SK-N-SH (cell line): Measurements from ENCODE around the gene SMARCA2. TPM values are rescaled to one million over a fixed set of nuclear protein-coding genes. Genes with fewer than 3 reads are reported as not detected.

ENCODE experiments used
- CTCF ChIA-PET: fragments of 300-600, 350-600 bp; formaldehyde crosslinking; extraction: SDS; loops from one replicate; lab custom pipeline; 2021; lab: Yijun Ruan, JAX
- POLR2A ChIA-PET: fragments of 350-600 bp; sonication (Branson Sonifier 250); formaldehyde crosslinking; extraction: SDS; loops from one replicate; lab custom pipeline; 2020; ENCODE audit warnings: antibody characterized with exemption, inconsistent platforms; lab: Yijun Ruan, JAX
- DNase-seq: peaks from one replicate; pipeline ENCODE4 v3.0.0; 2012
- H2AFZ ChIP-seq: fragments of 200-600 bp; sonication (generic); 2 replicates; pipeline ENCODE4 v1.8.1; 2016; ENCODE audit warnings: antibody characterized with exemption, mild to moderate bottlenecking, low read depth
- H3F3A ChIP-seq: fragments of 200-600 bp; sonication (generic); replicated peaks from 2 replicates; pipeline ENCODE3; 2016; ENCODE audit warnings: antibody characterized with exemption, mild to moderate bottlenecking; ENCODE audit not compliant: insufficient read depth
- H3K27ac ChIP-seq, 2 experiments: fragments of 200-500 bp in 1 of 2; fragments of 200-600 bp in 1 of 2; sonication (Bioruptor generic) in 1 of 2; sonication (generic), shearing (Covaris generic) in 1 of 2; 2 replicates each; pipeline versions ENCODE4 v1.5.1 to v1.6.1; 2014 to 2016; ENCODE audit warnings: low read depth in 2 of 2, inconsistent platforms in 1 of 2, low read length in 1 of 2, mild to moderate bottlenecking in 1 of 2, mixed read lengths in 1 of 2
- H3K27me3 ChIP-seq: fragments of 200-600 bp; sonication (generic), shearing (Covaris generic); 2 replicates; pipeline ENCODE4 v1.6.1; 2016; ENCODE audit warnings: mixed run types; ENCODE audit not compliant: insufficient read depth
- H3K36me3 ChIP-seq, 2 experiments: fragments of 200-500 bp in 1 of 2; fragments of 200-600 bp in 1 of 2; sonication (Bioruptor generic) in 1 of 2; sonication (generic) in 1 of 2; replicated peaks in 1 of 2; 2 replicates each; pipeline versions ENCODE3 to v1.5.1; 2014 to 2016; ENCODE audit warnings: low read length in 1 of 2, mild to moderate bottlenecking in 1 of 2; ENCODE audit not compliant: insufficient read depth in 2 of 2, control insufficient read depth in 1 of 2
- H3K4me1 ChIP-seq, 2 experiments: fragments of 200-500 bp in 1 of 2; fragments of 200-600 bp in 1 of 2; sonication (Bioruptor generic) in 1 of 2; sonication (generic), shearing (Covaris generic) in 1 of 2; 2 replicates each; pipeline versions ENCODE4 v1.5.1 to v1.6.1; 2014 to 2016; ENCODE audit warnings: low read depth in 1 of 2, low read length in 1 of 2, mixed run types in 1 of 2; ENCODE audit not compliant: insufficient read depth in 2 of 2, control insufficient read depth in 1 of 2
- H3K4me2 ChIP-seq: fragments of 200-600 bp; sonication (generic), shearing (Covaris generic); 2 replicates; pipeline ENCODE4 v1.6.1; 2017; ENCODE audit warnings: mixed run types
- H3K4me3 ChIP-seq, 2 experiments: fragments of 200-500 bp in 1 of 2; fragments of 200-600 bp in 1 of 2; sonication (Bioruptor generic) in 1 of 2; sonication (generic), shearing (Covaris generic) in 1 of 2; 2 replicates each; pipeline versions ENCODE4 v1.5.1 to v1.8.1; 2014 to 2016; ENCODE audit warnings: low read depth in 2 of 2, inconsistent platforms in 1 of 2, low read length in 1 of 2, mild to moderate bottlenecking in 1 of 2, mixed read lengths in 1 of 2, moderate library complexity in 1 of 2
- H3K79me2 ChIP-seq: fragments of 200-600 bp; sonication (generic); 2 replicates; pipeline ENCODE4 v1.8.1; 2017; ENCODE audit warnings: mild to moderate bottlenecking; ENCODE audit not compliant: insufficient read depth
- H3K9ac ChIP-seq: fragments of 200-600 bp; sonication (generic); 2 replicates; pipeline ENCODE4 v1.6.1; 2017; ENCODE audit warnings: mixed run types
- H3K9me2 ChIP-seq: fragments of 200-600 bp; sonication (generic); 2 replicates; pipeline ENCODE4 v1.6.1; 2017; ENCODE audit warnings: mixed run types
- H3K9me3 ChIP-seq: fragments of 200-600 bp; sonication (generic); 2 replicates; pipeline ENCODE4 v1.6.1; 2017; ENCODE audit warnings: mixed run types, mild to moderate bottlenecking, moderate library complexity
- H4K20me1 ChIP-seq: fragments of 200-600 bp; sonication (generic); 2 replicates; pipeline ENCODE4 v1.6.1; 2017; ENCODE audit warnings: mild to moderate bottlenecking, mixed run types; ENCODE audit not compliant: insufficient read depth
- CHD2 ChIP-seq: fragments of 150-350 bp; IDR thresholded peaks from 2 replicates; pipeline ENCODE4 v1.6.1; 2018; ENCODE audit warnings: low read length; ENCODE audit not compliant: partially characterized antibody
- CTCF ChIP-seq: fragments of 200-600 bp; sonication (generic); IDR thresholded peaks from 2 replicates; pipeline ENCODE4 v1.6.1; 2017; ENCODE audit warnings: antibody characterized with exemption, mild to moderate bottlenecking, moderate library complexity
- EZH2phosphoT487 ChIP-seq: fragments of 200-600 bp; sonication (generic); IDR thresholded peaks from 2 replicates; pipeline ENCODE4 v1.6.1; 2017; ENCODE audit warnings: low read depth, mixed run types, mild to moderate bottlenecking, antibody characterized with exemption, moderate library complexity, borderline replicate concordance
- FOSL2 ChIP-seq: IDR thresholded peaks from 2 replicates; pipeline ENCODE4 v1.4.0; 2012; ENCODE audit warnings: low read depth, mild to moderate bottlenecking, moderate library complexity, borderline replicate concordance
- FOXM1 ChIP-seq: IDR thresholded peaks from 2 replicates; pipeline ENCODE4 v1.4.0; 2012; ENCODE audit warnings: low read depth, mild to moderate bottlenecking
- GATA2 ChIP-seq: sonication (generic); formaldehyde crosslinking; IDR thresholded peaks from 2 replicates; pipeline ENCODE4 v1.5.0; 2020; ENCODE audit warnings: mild to moderate bottlenecking, missing genetic modification reagents
- IRF3 ChIP-seq: fragments of 150-350 bp; IDR thresholded peaks from 2 replicates; pipeline ENCODE4 v1.6.1; 2016; ENCODE audit warnings: mild to moderate bottlenecking, low read depth, low read length
- JUND ChIP-seq: IDR thresholded peaks from 2 replicates; pipeline ENCODE4 v1.4.0; 2012
- MAX ChIP-seq: IDR thresholded peaks from 2 replicates; pipeline ENCODE4 v1.4.0; 2012; ENCODE audit warnings: low read depth
- MEF2A ChIP-seq: IDR thresholded peaks from 2 replicates; pipeline ENCODE4 v1.4.0; 2012; ENCODE audit warnings: low read depth, borderline replicate concordance
- MXI1 ChIP-seq: IDR thresholded peaks from 2 replicates; pipeline ENCODE4 v1.6.1; 2012; ENCODE audit warnings: mild to moderate bottlenecking, low read depth, low read length, improper control_type of control experiment
- NFIC ChIP-seq: IDR thresholded peaks from 2 replicates; pipeline ENCODE4 v1.4.0; 2012; ENCODE audit warnings: borderline replicate concordance
- POLR2AphosphoS5 ChIP-seq: IDR thresholded peaks from 2 replicates; pipeline ENCODE4 v1.6.1; 2012; ENCODE audit warnings: low read depth, low read length
- RAD21 ChIP-seq: IDR thresholded peaks from 2 replicates; pipeline ENCODE4 v1.6.1; 2012; ENCODE audit warnings: mild to moderate bottlenecking, low read length
- RFX5 ChIP-seq: IDR thresholded peaks from 2 replicates; pipeline ENCODE4 v1.6.1; 2012; ENCODE audit warnings: mild to moderate bottlenecking, improper control_type of control experiment, low read length
- TEAD4 ChIP-seq: IDR thresholded peaks from 2 replicates; pipeline ENCODE4 v1.4.0; 2012; ENCODE audit warnings: mild to moderate bottlenecking, borderline replicate concordance; ENCODE audit not compliant: insufficient read depth
- USF1 ChIP-seq: IDR thresholded peaks from 2 replicates; pipeline ENCODE4 v1.4.0; 2012; ENCODE audit warnings: low read depth, borderline replicate concordance
- WGBS: methylation state at CpG from one replicate; pipeline ENCODE4 v1.1.6; 2017; ENCODE audit warnings: low lambda C conversion rate; 5-methylcytosine and 5-hydroxymethylcytosine counted together
- polyA plus RNA-seq, 3 experiments: library from polyadenylated mRNA; depleted of rRNA; stranded (reverse); fragments of >200 nt; gene quantifications; 2 replicates each; pipeline ENCODE4 v1.2.3, GENCODE V29; 2012

Gene SMARCA2
- polyA plus RNA-seq, 1 of the 3 experiments (the other 2 are of a cell fraction) = 17.4 TPM

GRCh38 chr9:2032234-2032633, 17.1 kb downstream of the SMARCA2 start:
- no peaks in the 10 kb centered on the region for H3K27me3 ChIP-seq
- no peaks in the 10 kb centered on the region for H3K9me3 ChIP-seq
- H3K9me2 ChIP-seq = no peaks in the 10 kb centered on the region
- no peak overlapping the region for H3K4me3 ChIP-seq
- no peak for TF ChIP-seq RAD21
- H2AFZ ChIP-seq = no peak overlapping the region
- ChIA-PET POLR2A (no interaction called here), CTCF (interaction anchor here (0.7 to 1.2 kb wide), 2 partner anchors 10 to 64 kb away, joined by 3 read pairs; no protein-coding TSS in a partner anchor)
- H3F3A ChIP-seq = no peaks in the 10 kb centered on the region
- no peak for DNase-seq
- no peak overlapping the region for H3K27ac ChIP-seq
- peaks cover 8 to 16% of the 10 kb centered on the region in 2 experiments for H3K36me3 ChIP-seq
- H3K4me2 ChIP-seq = no peak overlapping the region
- H3K4me1 ChIP-seq = peaks cover 0 to 3% of the 10 kb centered on the region in 2 experiments; a peak in 1 of 4 replicates
- H3K79me2 ChIP-seq = peaks cover 14% of the 10 kb centered on the region; the same call in 1 of the 2 replicates
- H4K20me1 ChIP-seq = no peaks in the 10 kb centered on the region
- H3K9ac ChIP-seq = no peak overlapping the region
- 79% methylated on average over 5 of the region's 5 CpGs for WGBS

GRCh38 chr9:2036844-2037243, 21.7 kb downstream of the SMARCA2 start:
- POLR2A ChIA-PET = no interaction called here
- Histone ChIP-seq H3K9me3 (no peaks in the 10 kb centered on the region), H3K27me3 (no peaks in the 10 kb centered on the region)
- CTCF ChIA-PET = no interaction called here
- TF ChIP-seq FOXM1 = no peak
- no peak for TF ChIP-seq JUND
- TF ChIP-seq EZH2phosphoT487 = no peak
- no peak for TF ChIP-seq NFIC
- no peak for TF ChIP-seq RFX5
- no peak for TF ChIP-seq MXI1
- TF ChIP-seq FOSL2 = no peak
- no peak for TF ChIP-seq CHD2
- no peak for TF ChIP-seq TEAD4
- no peak for TF ChIP-seq USF1
- TF ChIP-seq IRF3 = no peak
- TF ChIP-seq POLR2AphosphoS5 = no peak
- no peak for TF ChIP-seq MEF2A
- TF ChIP-seq MAX = no peak
- no peak for TF ChIP-seq GATA2 (CRISPR knock-in tag)
- no peak for TF ChIP-seq CTCF
- TF ChIP-seq, all 33 proteins: peak for 0
- H3K4me1 ChIP-seq = no peaks in the 10 kb centered on the region
- no peak overlapping the region for H3K4me2 ChIP-seq
- H3K4me3 ChIP-seq = no peak overlapping the region
- no peaks in the 10 kb centered on the region for H4K20me1 ChIP-seq
- no peaks in the 10 kb centered on the region; the same call in 1 of the 2 replicates for H3K79me2 ChIP-seq
- no peak overlapping the region for H2AFZ ChIP-seq
- no peaks in the 10 kb centered on the region for H3K9me2 ChIP-seq
- DNase-seq = no peak
- no peak overlapping the region for H3K27ac ChIP-seq
- H3K36me3 ChIP-seq = peaks cover 31 to 37% of the 10 kb centered on the region in 2 experiments
- H3F3A ChIP-seq = no peaks in the 10 kb centered on the region
- H3K9ac ChIP-seq = no peak overlapping the region
- WGBS = 87% methylated on average over 4 of the region's 4 CpGs
